Choroid plexus epithelial cell (primary cell): Measurements from ENCODE around the gene CPA1.

Experiments
- DNase-seq: peaks from one replicate; pipeline ENCODE4 v3.0.0-alpha.2; 2010; ENCODE audit warnings: low read depth
- H3K4me3 ChIP-seq: 2 replicates; pipeline ENCODE4 v1.5.1; 2011; ENCODE audit warnings: low read depth, mild to moderate bottlenecking, control low read depth, low read length, moderate library complexity
- CTCF ChIP-seq: conservative IDR thresholded peaks from 2 replicates; pipeline ENCODE4 v1.5.1; 2011; ENCODE audit warnings: low read depth, mild to moderate bottlenecking, control low read depth, inconsistent platforms, low read length, moderate library complexity

CPA1 gene

GRCh38 chr7:130395421-130395820, 15.1 kb downstream of the CPA1 start:
- no peak for TF ChIP-seq CTCF
- H3K4me3 ChIP-seq: no peak overlapping the region
- no peak for DNase-seq

GRCh38 chr7:130396109-130396508, 15.8 kb downstream of the CPA1 start:
- no peak for TF ChIP-seq CTCF

GRCh38 chr7:130397051-130397757, 16.9 kb downstream of the CPA1 start:
- no peak for DNase-seq
- H3K4me3 ChIP-seq: no peak overlapping the region
- TF ChIP-seq CTCF: no peak

More at GRCh38 chr7:130396109-130396508, 15.8 kb downstream of the CPA1 start:
- no peak overlapping the region for H3K4me3 ChIP-seq
- DNase-seq: no peak

GRCh38 chr7:130397758-130398073, 17.4 kb downstream of the CPA1 start:
- no peak for DNase-seq
- TF ChIP-seq CTCF: no peak
- no peak overlapping the region for H3K4me3 ChIP-seq

- no peak for TF ChIP-seq CTCF
- no peak overlapping the region for H3K4me3 ChIP-seq
- DNase-seq: no peak
Measured at GRCh38 chr7:130398526-130399090, 18.3 kb downstream of the CPA1 start.

- no peak for DNase-seq
- H3K4me3 ChIP-seq: no peak overlapping the region
- no peak for TF ChIP-seq CTCF
Measured at GRCh38 chr7:130400120-130400572, 19.9 kb downstream of the CPA1 start.

- no peak overlapping the region for H3K4me3 ChIP-seq
- TF ChIP-seq CTCF: no peak
- DNase-seq: no peak
Measured at GRCh38 chr7:130401101-130401500, 20.8 kb downstream of the CPA1 start.
